ENCODE measurements around the gene ZNF667.

The ZNF667 gene

DNA sequence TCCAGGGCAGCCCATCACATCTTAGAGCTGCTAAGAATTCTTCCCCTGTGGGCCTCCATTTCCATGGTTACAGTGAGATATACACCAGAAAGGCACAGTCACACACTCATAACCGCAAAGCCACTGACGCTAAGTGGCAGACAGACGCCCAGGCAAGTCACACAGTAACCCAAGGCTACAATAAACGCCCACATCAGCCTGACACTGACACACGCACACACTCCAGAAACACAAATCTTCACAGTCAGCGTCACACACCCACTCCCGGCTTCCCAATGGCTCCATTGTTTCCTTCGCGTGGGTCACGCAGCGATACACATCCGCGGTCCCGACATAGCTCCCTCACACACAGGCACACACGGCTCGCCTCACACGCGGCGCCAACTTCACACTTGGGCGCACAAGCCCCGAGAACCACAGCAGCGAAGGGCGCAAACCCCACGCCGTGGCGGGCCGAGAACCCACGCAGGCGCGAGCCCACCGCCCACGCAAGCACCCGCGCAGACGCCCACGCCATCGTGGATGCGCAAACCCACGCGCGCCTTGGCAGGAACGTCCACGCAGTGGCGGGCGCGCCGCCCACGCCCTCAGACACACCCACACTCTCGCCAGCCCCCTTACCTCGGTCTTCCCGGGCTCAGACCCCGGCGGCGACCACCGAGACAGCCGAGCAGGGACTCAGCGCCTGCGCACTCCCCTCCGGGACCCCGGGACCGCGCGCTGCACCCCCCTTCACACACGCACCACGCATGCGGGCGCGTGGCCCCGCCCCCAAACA is at the start of gene ZNF667:
ZNF667 (minus strand) TSS at position 695 of the 778 bp plus-strand sequence. CDS start 14,975 bp downstream, outside the sequence.
- TF ChIP-seq GATA1 (IDR thresholded peaks at IDR 0.05; ENCODE audit: low read depth, low read length) (no peak), POLR2A (IDR thresholded peaks at IDR 0.05; ENCODE audit: low read length) (no peak)
- DNase-seq, result peak; percentile 7 to 8

GRCh38 chr19:56525214-56525860 is 48.2 kb upstream of the ZNF667 start:
- TF ChIP-seq POLR2A (IDR thresholded peaks at IDR 0.05; ENCODE audit: low read length), result no peak
- TF ChIP-seq GATA1 (IDR thresholded peaks at IDR 0.05; ENCODE audit: low read depth, low read length), result no peak
- no peak for DNase-seq

DNA sequence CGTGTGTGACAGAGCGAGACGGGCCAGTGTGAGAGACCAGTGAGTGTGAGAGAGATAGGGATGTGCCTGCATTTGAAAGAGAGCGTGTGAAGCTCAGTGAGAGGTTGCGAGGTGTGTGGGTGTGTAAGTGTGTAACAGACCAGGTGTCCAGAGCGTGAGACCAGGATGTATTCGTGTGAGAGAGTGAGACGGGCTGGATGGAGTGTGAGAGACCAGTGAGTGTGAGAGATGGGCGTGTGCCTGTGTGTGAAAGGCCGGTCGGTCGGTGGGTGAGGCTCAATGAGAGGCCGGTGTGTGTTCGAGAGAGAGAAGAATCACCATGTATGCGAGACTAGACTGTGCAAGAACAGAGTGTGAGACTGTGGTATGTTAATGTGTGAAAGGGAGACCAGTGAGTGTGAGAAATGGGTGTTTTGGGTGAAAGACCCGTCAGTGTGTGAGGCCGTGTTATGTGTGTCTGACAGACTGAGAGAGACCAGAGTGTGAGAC is 31.2 kb upstream of the ZNF667 start:
- DNase-seq, result no peak
- TF ChIP-seq POLR2A (IDR thresholded peaks at IDR 0.05; ENCODE audit: low read length) (no peak), GATA1 (IDR thresholded peaks at IDR 0.05; ENCODE audit: low read depth, low read length) (no peak)

DNA sequence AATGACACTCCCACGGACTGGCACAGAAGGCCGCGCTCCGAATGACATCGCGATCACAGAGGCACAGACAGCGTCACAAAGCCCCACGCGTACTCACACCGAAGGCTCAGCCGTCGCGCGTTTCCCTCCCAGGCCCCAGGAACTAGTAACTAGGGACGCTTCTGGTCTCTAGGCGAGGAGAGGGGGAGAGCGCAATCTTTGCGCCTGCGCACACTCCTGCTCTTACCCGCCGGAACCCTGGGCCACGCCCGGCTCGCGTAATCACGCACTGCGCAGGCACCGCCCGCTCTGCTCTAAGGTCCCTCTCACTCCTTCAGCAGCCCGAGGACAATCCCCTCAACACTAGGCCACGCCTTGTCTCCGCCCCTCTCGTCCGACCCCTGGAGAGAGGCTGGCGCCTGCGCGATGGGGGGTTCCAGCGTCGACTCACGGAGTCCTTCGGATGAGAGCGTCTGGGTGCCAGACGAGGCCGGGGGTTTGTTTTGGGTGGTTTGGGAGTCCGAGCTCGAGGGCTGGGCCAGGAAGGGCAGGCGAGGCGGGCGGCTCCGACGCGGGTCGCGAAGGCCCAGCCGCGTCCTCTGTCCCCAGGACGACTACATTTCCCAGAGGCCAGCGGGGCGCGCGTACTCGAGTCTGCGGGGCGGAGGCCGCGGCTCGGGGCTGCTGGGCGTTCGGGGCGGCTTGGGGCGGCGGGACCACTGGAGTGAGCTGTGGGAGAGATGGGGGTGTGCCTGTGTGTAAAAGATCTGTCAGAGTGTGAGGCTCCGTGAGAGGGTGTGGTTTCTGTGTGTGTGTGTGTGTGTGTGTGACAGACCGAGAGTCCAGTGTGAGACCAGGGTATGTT is 30.5 kb upstream of the ZNF667 start, which contains the start of gene ZNF471:
ZNF471 (plus strand) TSS at position 410 of the 844 bp plus-strand sequence. CDS start 3,717 bp downstream, outside the sequence.
- DNase-seq, result peak; percentile 82
- TF ChIP-seq GATA1 (IDR thresholded peaks at IDR 0.05; ENCODE audit: low read depth, low read length) (no peak), POLR2A (IDR thresholded peaks at IDR 0.05; ENCODE audit: low read length) (no peak)

DNA sequence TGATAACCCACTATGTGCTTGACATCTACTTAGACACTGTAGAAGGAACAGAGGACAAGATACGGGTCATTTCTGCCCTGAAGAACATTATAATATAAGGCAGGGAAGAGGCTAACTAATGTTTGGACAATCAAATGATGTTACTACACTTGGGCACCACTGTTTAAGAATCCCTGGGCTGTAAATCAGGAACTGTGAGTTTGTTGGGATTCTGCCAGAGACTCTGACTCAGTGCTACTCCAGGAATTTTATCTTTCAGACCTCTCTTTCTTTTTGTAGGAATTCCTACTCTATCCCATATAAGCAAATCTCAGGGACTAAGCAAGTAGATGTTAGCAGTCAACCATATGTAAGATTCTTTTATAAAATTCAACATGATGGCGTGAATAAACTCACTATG is 27.4 kb upstream of the ZNF667 start:
- TF ChIP-seq POLR2A (IDR thresholded peaks at IDR 0.05; ENCODE audit: low read length) (no peak), GATA1 (IDR thresholded peaks at IDR 0.05; ENCODE audit: low read depth, low read length) (no peak)
- DNase-seq, result no peak

GRCh38 chr19:56491399-56491798 is 14.3 kb upstream of the ZNF667 start:
- DNase-seq, result no peak
- TF ChIP-seq POLR2A (IDR thresholded peaks at IDR 0.05; ENCODE audit: low read length), result no peak
- no peak for TF ChIP-seq GATA1 (IDR thresholded peaks at IDR 0.05; ENCODE audit: low read depth, low read length)

GRCh38 chr19:56477429-56478338 is 539 bp upstream of the ZNF667 start:
- TF ChIP-seq POLR2A (IDR thresholded peaks at IDR 0.05; ENCODE audit: low read length), result no peak
- no peak for TF ChIP-seq GATA1 (IDR thresholded peaks at IDR 0.05; ENCODE audit: low read depth, low read length)
- DNase-seq, result peak; percentile 64 to 74

DNA sequence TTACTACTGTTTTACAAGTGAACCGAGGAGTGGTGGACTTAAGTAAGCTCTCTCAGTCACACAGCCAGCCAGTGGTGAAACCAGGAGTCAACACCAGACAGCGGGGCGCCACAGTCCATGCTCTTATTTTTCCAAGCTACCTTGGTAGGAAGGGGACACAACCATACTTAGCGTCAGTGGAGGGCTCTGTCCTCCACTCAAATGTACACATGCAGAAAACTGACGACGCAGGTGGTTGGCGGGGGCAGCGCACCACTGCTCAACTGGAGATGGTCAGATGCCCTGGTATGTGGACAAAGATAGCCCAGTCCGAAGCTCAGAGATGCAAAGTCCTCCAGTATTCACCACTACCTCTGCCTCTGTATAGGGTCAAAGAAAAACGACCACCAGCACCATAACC is 1.1 kb downstream of the ZNF667 start:
- no peak for TF ChIP-seq POLR2A (IDR thresholded peaks at IDR 0.05; ENCODE audit: low read length)
- no peak for TF ChIP-seq GATA1 (IDR thresholded peaks at IDR 0.05; ENCODE audit: low read depth, low read length)
- DNase-seq, result no peak

GRCh38 chr19:56474308-56474707 is 2.8 kb downstream of the ZNF667 start:
- no peak for TF ChIP-seq GATA1 (IDR thresholded peaks at IDR 0.05; ENCODE audit: low read depth, low read length)
- no peak for TF ChIP-seq POLR2A (IDR thresholded peaks at IDR 0.05; ENCODE audit: low read length)
- no peak for DNase-seq

- no peak for TF ChIP-seq GATA1 (IDR thresholded peaks at IDR 0.05; ENCODE audit: low read depth, low read length)
- TF ChIP-seq POLR2A (IDR thresholded peaks at IDR 0.05; ENCODE audit: low read length), result no peak
- DNase-seq, result no peak
Observed at GRCh38 chr19:56441206-56441792, 35.8 kb downstream of the ZNF667 start.

DNA sequence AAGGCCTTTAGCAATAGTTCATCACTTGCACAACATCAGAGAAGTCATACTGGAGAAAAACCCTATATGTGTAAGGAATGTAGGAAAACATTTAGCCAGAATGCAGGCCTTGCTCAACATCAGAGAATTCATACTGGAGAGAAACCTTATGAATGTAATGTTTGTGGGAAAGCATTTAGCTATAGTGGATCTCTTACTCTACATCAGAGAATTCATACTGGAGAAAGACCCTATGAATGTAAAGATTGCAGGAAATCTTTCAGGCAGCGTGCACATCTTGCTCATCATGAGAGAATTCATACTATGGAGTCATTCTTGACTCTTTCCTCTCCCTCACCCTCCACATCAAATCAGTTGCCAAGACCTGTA is 53.2 kb downstream of the ZNF667 start:
- TF ChIP-seq GATA1 (IDR thresholded peaks at IDR 0.05; ENCODE audit: low read depth, low read length), result no peak
- peak in 1 of 2 experiments; percentile 15 for DNase-seq

DNA sequence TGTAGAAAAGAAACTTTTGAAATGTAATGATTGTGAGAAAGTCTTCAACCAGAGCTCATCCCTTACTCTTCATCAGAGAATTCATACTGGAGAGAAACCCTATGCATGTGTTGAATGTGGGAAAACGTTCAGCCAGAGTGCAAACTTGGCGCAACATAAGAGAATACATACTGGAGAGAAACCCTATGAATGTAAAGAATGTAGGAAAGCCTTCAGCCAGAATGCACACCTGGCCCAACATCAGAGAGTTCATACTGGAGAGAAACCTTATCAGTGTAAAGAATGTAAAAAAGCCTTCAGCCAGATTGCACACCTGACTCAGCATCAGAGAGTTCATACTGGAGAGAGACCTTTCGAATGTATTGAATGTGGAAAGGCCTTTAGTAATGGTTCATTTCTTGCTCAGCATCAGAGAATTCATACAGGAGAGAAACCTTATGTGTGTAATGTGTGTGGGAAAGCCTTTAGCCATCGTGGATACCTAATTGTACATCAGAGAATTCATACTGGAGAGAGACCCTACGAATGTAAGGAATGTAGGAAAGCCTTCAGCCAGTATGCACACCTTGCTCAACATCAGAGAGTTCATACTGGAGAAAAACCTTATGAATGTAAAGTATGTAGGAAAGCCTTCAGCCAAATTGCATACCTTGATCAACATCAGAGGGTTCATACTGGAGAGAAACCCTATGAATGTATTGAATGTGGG is 53.7 kb downstream of the ZNF667 start:
- no peak for DNase-seq
- no peak for TF ChIP-seq GATA1 (IDR thresholded peaks at IDR 0.05; ENCODE audit: low read depth, low read length)
- no peak for TF ChIP-seq POLR2A (IDR thresholded peaks at IDR 0.05; ENCODE audit: low read length)
